Measurements from ENCODE around the gene BBS9. TPM values are rescaled to one million over a fixed set of nuclear protein-coding genes. Genes with fewer than 3 reads are reported as not detected.

BBS9 gene
- total and polyA plus RNA-seq, 3 donors from 2014 or later = 39.3 to 55.7 (median 53.3) TPM

DNA sequence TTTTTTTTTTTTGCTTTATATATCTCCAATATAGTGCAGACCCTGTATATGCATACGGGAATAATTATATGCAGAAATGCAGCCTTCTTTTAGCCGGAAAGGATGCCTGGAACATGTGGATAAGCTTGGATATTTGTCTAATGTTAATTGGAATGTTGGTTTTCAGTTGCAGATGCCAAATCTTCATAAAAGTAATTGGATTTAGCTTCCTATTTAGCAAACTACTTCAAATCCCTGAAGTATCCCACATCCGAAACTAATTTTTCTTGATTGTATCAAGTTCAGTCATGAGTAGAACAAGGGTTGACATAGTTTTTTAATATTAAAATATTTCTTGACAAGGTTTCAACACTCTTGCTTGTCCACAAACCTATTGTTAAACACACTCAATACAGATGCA is 281.7 kb downstream of the BBS9 start:
- Histone ChIP-seq H3K4me3 (no peak overlapping the region), H3K4me1 (no peaks in the 10 kb centered on the region), H3K9me3 (no peaks in the 10 kb centered on the region), H3K36me3 (ENCODE audit: low read depth, missing control alignments) (no peaks in the 10 kb centered on the region), H3K27me3 (no peaks in the 10 kb centered on the region), H3K27ac (no peak overlapping the region)
- intact Hi-C loops (cut with DNase I; ENCODE audit: low total_unique reads) = no loop called here
- no peak for DNase-seq
- TF ChIP-seq CTCF (IDR thresholded peaks at IDR 0.05) (no peak), POLR2A (IDR thresholded peaks at IDR 0.05) (no peak)
- WGBS, 2 donors = 86 to 96% methylated on average over 3 of the region's 3 CpGs

DNA sequence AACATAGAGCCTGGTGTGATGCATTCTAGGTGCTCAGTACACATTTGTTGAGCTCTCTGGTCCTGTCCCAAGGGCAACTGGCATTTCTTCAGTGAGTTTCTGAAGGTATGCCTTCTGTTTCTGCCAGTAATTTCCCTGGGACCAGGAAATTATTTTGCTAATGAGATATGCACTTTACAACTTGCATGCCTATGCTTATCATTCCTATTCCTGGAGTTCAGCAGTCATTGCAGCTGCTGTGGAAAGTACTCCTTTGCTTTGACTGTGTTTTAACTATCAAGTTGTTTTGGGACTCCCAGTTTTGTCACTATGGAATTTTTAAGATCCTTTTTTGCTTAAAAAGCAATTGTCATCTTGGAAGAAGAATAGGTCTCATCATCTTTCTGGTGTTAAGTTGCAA is 283.0 kb downstream of the BBS9 start:
- Histone ChIP-seq H3K27ac (no peak overlapping the region), H3K36me3 (ENCODE audit: low read depth, missing control alignments) (no peaks in the 10 kb centered on the region), H3K27me3 (no peaks in the 10 kb centered on the region), H3K9me3 (no peaks in the 10 kb centered on the region), H3K4me3 (no peak overlapping the region), H3K4me1 (no peaks in the 10 kb centered on the region)
- no peak for DNase-seq
- intact Hi-C loops (cut with DNase I; ENCODE audit: low total_unique reads) = no loop called here
- no peak for TF ChIP-seq CTCF (IDR thresholded peaks at IDR 0.05)
- TF ChIP-seq POLR2A (IDR thresholded peaks at IDR 0.05) = no peak

DNA sequence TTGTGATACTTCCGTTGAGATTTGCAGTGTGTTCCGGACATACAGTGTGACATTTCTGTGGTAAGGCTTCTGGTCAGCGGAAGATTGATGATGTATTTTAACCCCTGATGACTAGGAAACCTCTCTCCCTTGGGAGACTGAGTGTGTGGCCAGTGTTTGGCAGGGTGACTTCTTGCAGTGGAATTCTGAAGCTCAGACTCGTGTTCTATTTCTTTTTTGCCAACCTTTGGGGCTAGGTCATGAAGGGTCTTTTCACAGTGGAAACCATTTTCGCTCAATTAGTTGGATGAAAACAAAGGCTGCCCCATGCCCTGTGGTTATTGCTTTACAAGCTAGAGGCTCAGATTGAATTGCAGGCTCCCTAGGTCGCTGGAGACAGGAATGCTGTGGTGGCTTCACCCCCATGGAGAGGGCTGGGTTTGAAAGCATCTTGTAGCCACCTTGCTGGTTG is 288.9 kb downstream of the BBS9 start:
- WGBS, 2 donors = 76 to 89% methylated on average over 6 of the region's 6 CpGs
- H3K36me3 ChIP-seq (ENCODE audit: low read depth, missing control alignments) = no peaks in the 10 kb centered on the region
- H3K4me3 ChIP-seq = no peak overlapping the region
- intact Hi-C loops (cut with DNase I; ENCODE audit: low total_unique reads) = no loop called here
- no peak for DNase-seq
- H3K4me1 ChIP-seq = no peaks in the 10 kb centered on the region
- no peak for TF ChIP-seq CTCF (IDR thresholded peaks at IDR 0.05)
- no peak for TF ChIP-seq POLR2A (IDR thresholded peaks at IDR 0.05)
- H3K27ac ChIP-seq = no peak overlapping the region
- no peaks in the 10 kb centered on the region for H3K27me3 ChIP-seq
- no peaks in the 10 kb centered on the region for H3K9me3 ChIP-seq

- Histone ChIP-seq H3K36me3 (ENCODE audit: low read depth, missing control alignments) (no peaks in the 10 kb centered on the region), H3K27ac (no peak overlapping the region), H3K9me3 (no peaks in the 10 kb centered on the region), H3K27me3 (no peaks in the 10 kb centered on the region), H3K4me3 (no peak overlapping the region), H3K4me1 (no peaks in the 10 kb centered on the region)
- intact Hi-C loops (cut with DNase I; ENCODE audit: low total_unique reads) = no loop called here
- no peak for DNase-seq
- 74 to 75% methylated on average over 6 of the region's 6 CpGs for WGBS, 2 donors
- TF ChIP-seq POLR2A (IDR thresholded peaks at IDR 0.05) (no peak), CTCF (IDR thresholded peaks at IDR 0.05) (no peak)
These were observed 291.1 kb downstream of the BBS9 start for GRCh38 chr7:33420311-33420940.

DNA sequence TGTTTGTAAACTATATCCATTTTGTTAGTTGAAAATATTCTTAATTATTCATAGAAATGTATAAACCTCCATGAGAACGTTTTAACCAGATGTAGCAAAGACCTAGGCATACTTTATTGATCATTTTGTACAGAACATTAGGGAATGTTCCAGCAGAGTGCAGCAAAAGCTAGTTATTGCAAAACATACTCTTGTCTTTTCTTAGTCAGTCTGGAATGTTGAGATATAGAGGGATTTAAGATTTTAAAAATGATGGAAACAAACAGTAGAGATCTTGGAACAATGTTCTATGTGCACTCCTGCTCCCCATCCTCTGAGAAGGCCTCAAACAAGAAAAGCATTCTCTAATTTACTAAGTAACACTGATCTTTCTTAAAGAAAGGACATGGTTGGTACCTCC is 292.1 kb downstream of the BBS9 start:
- TF ChIP-seq POLR2A (IDR thresholded peaks at IDR 0.05) (no peak), CTCF (IDR thresholded peaks at IDR 0.05) (no peak)
- no peaks in the 10 kb centered on the region for H3K4me1 ChIP-seq
- H3K36me3 ChIP-seq (ENCODE audit: low read depth, missing control alignments) = no peaks in the 10 kb centered on the region
- H3K27me3 ChIP-seq = no peaks in the 10 kb centered on the region
- H3K27ac ChIP-seq = no peak overlapping the region
- no peak for DNase-seq
- WGBS, 2 donors = 62 to 64% methylated on average over 1 of the region's 1 CpG
- no peaks in the 10 kb centered on the region for H3K9me3 ChIP-seq
- intact Hi-C loops (cut with DNase I; ENCODE audit: low total_unique reads) = no loop called here
- H3K4me3 ChIP-seq = no peak overlapping the region

All from testis (tissue), 3 donors.